NCI-H226 (cell line): ENCODE measurements around the gene MT1E.
A peak's percentile ranks its signal among the peaks of the same experiment; 100 is the strongest.
"Not testable (repeated sequence)": the region's sequence is repeated elsewhere in the genome, so short reads cannot be mapped to it uniquely, and the experiment has no call there.

Source experiments
- DNase-seq: peaks from one replicate; pipeline ENCODE4 v3.0.0-alpha.2; 2015

The MT1E gene

DNA sequence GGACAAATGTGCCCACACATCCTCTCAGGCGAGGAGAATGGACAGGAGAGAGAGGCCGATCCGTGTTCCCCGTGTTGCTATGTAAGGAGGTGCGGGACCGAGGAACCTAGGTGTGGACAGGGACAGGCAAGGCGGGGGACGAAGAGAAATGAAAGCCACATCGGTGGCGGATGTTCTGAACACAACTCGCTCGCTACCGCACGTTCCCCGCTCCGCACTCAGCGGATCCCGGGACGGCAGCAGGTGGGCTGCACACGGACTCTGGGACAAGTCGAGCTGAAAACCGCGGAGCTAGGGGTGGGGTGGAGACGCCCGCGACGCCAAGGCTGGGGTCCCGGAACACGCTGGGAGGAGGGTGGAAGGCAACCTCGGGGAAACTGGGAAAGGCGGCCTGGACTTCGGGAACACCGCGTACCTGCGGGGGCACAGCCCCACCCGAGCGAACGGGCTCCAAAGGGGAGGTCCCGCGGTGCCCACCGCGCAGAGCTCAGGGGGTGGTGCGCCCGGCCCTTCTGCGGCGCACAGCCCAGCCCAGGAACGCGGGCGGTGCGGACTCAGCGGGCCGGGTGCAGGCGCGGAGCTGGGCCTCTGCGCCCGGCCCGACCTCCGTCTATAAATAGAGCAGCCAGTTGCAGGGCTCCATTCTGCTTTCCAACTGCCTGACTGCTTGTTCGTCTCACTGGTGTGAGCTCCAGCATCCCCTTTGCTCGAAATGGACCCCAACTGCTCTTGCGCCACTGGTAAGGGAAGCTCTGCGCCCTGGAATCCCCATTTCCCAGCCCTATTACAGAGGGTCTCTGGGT is at the start of gene MT1E:
MT1E (plus strand) TSS at position 642 of the 803 bp plus-strand sequence; CDS start at position 713, 71 bp downstream.
- peak; percentile 87 for DNase-seq

DNA sequence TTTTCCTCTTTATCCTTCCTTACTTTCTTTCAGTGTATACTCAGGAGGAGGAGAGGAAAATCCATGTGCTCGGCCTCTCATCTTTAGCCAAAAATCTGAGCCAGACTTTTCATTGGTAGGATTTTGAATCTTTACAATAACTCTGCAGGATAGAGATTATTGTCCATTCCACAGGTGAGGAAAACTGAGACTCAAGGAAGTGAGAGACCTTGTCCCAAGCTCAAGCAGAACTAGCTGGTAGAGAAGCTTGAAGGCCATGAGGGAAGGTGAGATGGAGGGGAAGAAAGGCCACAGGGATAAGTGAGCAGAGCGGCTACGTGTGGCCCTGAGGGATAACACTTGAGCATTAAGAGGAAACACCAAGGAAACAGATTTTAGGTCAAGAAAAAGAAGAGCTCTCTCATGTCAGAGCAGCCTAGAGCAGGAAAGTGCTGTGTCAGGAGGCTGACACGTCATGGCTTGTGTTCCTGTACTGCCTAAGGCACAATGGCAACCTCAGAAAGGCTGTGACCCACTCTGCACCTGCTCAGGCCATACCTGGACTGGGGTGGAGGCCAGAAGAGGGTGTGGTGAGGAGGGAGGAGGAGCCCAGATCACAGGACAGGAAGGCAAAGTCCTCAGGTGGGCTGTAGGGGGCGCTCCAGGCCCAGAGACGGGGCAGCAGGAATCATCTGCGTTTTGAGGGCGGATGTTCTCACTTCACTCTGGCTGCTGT is 48.8 kb upstream of the MT1E start:
- DNase-seq, result peak; percentile 24

DNA sequence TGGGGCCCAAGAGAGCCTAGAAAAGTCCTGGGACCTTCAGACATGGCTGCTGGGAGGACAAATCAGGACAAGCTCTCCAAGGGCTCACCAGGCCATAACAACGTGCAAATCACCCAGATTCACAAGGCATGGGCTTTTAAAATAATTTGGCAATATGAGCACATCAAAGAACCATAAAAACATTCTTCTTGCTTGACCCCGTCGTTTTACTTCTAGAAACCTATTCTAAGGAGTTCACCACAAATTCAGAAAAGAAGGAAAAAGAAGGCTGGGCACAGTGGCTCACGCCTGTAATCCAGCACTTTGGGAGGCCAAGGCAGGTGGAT is 48.3 kb upstream of the MT1E start:
- no peak for DNase-seq

DNA sequence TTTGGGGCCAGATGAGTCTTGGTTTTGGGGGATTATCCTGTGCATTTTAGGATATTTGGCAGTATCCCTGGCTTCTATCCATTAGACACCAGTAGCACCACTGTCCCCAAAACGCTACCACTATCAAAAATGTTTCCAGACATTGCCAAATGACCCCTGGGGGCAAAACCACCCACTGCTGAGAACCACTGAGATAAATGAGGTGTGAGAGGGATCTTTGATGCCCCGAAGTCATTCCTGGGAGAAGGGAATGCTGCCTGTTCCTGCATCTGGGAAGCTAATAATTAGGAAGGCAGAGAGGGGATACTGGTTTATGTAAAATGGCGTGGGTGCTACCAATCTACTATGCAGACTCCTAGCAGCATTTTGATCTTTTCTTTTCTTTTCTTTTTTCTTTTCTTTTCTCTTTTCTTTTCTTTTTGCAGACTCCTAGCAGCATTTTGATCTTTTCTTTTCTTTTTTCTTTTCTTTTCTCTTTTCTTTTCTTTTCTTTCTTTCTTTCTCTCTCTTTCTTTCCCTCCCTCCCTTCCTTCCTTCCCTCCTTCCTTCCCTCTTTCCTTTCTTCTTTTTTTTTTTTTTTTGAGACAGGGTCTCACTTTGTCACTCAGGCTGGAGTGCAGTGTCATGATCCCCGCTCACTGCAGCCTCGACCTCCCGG is 45.1 kb upstream of the MT1E start:
- DNase-seq, result no peak

DNA sequence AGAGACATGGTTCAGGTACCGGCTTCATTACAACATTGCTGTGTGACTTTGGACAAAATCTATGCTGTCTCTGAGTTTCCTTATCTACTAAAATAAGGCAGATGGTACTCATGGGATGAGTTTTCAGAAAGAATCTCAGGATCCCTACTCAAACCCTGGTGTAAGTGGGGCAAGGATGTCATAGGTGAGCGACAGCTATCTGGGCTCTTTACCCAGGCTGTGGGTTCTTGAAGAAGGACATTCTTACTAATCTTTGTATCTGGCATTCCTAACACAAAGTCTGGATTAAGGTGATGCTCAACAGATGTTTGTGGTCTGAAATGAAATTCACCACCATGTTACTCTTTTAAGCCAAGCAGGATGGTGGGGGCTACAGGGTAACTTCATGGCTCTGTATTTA is 42.7 kb upstream of the MT1E start:
- DNase-seq, result not testable (repeated sequence)

DNA sequence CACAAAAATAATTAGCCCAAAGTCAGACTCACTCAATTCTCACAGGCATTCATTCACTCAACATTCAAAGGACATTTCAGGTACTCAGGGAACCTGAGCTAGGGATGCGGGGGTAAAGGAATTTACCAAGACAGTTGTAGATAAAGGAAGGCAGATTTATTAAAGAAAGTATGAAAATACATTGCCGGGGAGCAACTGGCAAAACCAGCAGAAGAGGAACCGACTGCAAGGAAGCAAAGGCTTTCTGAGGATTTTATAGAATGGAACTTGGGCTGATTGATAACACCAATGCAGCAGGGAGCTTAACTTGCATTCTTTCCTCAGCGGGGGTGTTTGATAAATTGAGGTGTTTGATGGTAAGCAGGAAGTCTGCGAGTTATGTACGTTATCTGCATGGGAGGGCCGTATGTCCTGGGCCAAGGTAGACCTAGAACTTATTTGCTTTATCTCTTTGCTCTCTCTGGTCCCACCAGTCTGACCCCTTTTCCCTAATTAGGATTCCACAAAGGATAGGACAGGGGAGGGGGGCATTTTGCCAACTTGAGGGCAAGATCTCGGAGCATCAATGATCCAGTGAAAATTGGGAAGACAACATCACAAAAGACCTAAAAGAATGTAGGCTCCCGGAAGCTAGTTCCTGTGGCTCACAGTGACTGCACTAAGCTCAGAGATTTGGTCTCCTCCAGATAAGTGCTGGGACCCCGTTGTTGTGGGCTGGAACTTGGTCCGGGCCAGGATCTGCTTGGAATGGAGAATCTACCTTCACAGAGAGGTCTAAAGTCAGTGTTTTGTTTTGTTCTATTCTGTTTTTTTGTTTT is 42.0 kb upstream of the MT1E start:
- DNase-seq, result no peak

DNA sequence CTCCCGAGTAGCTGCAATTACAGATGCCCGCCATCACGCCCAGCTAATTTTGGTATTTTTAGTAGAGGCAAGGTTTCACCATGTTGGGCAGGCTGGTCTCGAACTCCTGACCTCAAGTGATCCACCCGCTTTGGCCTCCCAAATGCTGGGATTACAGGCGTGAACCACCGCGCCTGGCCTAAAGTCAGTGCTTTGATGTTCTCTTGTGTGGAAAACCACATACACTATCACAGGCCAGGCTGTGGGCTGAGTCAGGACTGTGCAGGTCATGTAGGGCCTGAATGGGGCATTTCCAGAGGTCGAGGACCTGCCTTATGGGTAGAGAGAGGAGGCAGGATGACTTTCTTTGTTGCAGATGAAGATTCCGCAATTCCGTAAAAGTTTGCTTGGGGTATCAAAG is 41.3 kb upstream of the MT1E start:
- DNase-seq, result no peak

DNA sequence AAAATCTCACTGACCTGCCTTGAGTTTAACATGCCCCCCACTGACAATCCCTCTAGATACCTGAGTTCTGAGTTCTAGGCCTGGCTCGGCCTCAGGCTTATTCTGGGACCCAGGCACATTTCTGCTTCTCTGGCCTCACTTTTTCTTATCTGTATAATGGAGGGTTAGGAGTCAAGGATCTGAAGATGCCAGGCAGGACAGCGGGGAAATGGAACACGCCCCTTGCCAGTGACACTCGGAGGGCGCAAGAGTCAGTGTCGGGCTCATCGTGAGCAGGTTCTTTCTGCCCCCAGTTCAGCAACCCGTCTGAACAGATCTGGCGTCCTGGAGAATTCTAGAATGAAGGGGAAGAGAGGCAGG is 36.8 kb upstream of the MT1E start:
- no peak for DNase-seq

DNA sequence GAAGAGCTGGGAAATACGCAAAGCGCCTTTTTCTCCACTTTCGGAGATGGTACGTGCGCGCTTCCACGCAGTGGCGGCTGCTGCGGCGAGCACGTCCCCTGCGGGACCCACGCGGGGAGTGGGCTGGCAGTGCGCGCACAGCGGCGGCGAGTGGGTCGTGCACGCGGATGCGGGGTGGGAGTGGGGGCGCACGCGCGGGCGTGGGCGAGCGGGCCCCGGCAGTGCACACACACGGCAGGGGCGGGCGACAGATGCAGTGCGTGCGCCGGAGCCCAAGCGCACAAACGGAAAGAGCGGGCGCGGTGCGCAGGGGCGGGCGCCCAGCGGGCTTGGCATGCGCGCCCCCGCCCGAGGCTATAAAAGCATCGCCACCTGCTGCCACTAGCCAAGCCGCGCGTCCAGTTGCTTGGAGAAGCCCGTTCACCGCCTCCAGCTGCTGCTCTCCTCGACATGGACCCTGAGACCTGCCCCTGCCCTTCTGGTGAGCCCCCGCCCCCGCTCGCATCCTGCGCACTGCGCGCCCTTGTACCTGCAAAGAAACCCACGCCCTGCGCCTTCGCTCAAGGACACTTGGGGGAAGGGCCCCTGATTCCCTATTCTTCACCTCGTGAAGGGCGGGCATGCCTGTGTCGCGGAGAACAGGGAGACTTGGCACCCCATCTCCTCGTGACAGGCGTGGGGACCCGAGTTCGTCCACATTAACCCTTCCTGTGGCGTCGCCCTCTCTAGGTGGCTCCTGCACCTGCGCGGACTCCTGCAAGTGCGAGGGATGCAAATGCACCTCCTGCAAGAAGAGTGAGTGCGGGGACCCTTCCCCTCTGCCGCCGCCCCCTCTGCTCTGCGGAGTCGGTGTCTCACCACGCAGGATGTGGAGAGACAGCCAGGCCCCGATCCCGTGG is 36.2 kb upstream of the MT1E start, which contains the start of gene MT3:
MT3 (plus strand) TSS at position 388 of the 899 bp plus-strand sequence; CDS start at position 451, 63 bp downstream.
- no peak for DNase-seq

DNA sequence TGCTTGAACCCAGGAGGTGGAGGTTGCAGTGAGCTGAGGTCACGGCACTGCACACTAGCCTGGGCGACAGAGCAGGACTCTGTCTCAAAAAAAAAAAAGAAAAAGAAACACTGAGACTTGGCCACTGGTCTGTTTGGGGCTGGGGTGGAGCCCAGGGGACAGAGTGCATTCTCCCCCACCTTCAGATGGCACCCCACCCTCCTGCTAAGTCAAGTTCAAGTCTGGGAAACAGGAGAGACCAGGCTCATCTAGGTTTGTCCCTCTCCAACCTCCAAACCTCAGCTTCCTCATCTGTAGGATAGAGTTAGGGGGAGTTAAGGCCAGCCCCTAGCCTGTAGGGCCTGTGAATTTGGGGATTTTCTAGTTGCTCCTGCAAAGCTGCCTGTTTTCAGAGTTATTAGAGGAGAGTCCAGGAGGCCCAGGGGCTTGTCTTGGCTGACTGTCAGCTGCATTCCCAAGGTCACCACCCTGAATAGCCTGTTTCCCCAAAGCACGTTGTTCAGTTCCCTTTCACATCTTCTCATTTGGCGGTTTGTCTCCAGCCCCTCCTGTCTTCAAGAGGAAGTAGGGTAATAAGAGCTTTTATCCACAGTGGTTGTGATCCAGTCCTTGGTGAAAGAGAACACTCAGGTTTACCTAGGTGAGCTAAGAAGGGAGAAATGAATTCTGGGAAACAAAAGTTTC is 34.1 kb upstream of the MT1E start:
- no peak for DNase-seq

DNA sequence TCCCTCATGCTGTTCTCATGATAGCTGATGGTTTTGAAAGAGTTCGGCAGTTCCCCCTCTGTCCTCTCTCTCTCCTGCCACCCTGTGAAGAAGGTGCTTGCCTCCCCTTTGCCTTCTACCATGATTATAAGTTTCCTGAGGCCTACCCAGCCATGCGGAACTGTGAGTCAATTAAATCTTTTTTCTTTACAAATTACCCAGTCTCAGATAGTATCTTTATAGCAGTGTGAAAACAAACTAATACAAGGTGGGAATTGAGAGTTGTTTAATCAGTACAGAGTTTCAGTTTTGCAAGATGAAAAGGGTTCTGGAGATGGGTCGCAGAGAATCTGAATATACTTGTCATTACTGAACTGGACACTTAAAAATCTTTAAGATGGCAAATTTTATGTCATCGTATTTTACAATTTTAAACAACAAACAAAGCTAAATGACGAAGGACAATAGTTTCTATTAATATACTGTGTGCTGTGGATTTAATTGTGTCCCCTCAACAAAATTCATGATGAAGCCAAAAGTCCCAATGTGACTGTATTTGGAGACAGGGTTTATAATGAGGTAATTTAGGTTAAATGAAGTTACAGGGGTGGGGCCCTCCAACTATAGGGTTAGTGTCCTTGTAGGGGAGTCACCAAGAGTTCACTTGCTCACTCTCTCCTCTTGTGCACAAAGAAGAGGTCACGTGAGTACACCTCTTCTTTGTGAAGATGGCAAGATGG is 31.8 kb upstream of the MT1E start:
- no peak for DNase-seq

DNA sequence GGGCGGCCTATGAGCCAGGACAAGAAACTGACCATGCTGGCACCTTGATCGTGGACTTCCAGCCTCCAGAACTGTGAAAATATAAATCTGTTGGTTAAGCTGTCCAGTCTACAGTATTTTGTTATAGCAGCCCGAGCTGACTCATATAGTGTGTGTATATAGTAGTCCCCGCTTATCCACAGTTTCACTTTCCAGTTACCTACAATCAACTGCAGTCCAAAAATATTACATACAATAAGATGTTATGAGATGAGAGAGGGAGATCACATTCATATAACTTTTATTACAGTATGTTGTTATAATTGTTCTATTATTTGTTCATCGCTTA is 31.3 kb upstream of the MT1E start:
- no peak for DNase-seq

DNA sequence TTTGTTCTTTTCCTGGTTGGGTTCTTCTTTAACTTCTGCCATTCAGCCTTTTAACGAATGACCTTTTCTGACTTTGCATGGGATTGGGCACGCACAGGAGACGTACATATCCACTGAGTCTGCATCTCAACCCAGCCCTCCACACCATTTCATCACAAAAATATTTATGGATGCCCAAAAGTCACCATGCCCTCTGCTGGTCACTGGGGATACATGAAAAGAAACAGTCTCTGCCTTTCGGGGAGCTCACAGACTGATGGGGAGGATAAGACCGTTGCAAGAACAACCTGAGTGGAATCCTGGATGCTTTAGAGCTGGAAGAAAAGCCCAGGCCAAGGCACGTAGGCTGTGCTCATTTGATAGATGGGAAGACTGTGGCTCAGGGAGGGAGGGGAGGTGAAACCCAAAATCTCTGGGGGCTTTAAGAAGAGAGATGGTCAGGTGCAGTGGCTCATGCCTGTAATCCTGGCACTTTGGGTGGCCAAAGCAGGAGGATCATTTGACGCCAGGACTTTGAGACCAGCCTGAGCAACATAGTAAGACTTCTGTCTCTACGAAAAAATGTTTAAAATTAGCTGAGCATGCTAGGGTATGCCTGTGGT is 25.1 kb upstream of the MT1E start:
- peak; percentile 43 for DNase-seq

DNA sequence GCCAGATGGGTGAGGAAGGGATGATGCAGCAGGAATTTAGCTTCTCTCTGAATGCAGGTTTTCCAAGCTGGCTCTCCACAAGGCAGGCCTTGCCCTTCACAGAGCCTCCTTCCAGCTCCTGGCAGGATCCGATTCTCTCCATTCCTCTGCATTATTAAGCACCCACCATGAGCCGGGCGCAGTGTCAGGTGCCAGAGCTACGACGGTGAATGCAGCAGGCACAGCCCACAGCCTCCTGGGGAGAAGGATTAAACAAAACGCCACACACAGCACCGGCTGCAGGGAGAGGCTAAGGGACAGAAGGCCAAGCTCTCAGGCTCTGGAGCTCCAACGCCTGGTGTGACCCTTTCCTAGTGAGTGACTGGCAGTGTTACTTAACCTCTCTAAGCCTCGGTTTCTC is 24.3 kb upstream of the MT1E start:
- no peak for DNase-seq

DNA sequence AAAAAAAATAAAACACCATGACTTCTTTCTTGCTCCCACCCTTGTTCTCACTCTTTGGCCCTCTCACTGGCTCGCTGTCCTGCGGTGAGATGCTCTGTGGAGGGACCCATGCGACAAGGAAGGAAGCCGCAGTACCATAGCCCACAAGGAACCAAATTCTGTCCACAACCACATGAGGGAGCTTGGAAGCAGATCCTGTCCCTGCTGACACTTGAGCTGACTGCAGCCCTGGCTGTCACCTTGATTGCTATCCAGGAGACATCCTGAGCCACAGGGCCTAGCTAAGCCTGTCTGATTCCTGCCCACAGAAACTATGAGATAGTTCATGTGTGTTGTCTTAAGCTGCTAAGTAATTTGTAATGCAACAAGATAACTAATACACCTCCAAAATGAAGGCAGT is 22.0 kb upstream of the MT1E start:
- DNase-seq, result no peak

DNA sequence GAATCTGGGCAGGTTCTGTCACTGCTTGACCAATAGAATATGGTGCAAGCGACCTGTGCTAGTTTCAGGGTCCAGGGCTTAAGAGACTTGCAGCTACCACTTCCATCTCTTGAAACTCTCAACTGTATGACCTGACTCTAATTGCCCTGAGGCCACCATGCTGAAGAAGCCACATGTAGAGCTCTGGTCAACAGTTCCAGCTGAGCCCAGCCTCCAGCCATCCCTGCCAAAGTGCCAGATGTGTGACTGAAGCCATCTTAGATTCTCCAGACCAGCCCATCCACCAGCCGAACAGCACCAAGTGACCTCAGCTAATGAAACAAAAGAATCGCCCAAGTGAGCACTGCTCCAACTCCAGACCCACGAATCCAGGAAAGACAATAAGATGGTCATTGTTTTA is 20.6 kb upstream of the MT1E start:
- DNase-seq, result no peak

DNA sequence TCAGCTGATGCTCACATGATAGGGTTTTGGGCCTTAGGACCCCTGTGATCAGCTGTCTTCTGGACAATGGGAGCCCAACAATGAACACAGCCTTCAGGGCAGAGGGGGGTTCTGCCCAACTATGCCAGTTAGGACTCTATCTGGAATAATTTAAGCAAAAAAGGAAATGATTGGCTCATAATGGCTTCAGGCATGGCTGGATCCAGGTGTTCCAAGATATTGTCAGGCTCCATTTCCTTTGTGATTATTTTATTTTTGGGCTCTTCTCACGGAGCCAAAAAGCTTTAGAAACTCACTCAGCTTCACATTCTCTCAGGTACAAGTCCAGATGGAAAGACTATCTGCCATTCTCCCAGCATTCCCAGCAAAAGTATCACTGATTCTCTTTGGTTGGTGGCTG is 20.1 kb upstream of the MT1E start:
- DNase-seq, result no peak

DNA sequence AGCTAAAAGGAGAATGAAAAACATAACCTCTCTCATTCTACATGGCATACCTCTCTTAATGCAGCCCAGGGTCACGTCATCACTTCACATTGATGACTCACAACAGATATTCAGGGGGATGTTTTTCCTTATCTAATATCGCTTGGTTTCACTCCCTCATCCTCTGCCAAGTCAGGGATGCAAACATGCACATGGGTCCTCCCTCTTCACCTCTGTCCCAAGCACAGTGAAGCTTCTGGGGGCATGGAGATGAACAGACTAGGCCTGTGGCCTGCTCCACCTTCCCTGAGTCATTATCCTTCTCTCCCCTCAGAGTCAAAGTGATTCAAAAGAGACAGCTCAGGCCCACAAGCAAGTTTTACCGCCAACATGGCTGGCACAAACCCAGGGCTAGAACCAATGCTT is 19.5 kb upstream of the MT1E start:
- DNase-seq, result peak; percentile 96

DNA sequence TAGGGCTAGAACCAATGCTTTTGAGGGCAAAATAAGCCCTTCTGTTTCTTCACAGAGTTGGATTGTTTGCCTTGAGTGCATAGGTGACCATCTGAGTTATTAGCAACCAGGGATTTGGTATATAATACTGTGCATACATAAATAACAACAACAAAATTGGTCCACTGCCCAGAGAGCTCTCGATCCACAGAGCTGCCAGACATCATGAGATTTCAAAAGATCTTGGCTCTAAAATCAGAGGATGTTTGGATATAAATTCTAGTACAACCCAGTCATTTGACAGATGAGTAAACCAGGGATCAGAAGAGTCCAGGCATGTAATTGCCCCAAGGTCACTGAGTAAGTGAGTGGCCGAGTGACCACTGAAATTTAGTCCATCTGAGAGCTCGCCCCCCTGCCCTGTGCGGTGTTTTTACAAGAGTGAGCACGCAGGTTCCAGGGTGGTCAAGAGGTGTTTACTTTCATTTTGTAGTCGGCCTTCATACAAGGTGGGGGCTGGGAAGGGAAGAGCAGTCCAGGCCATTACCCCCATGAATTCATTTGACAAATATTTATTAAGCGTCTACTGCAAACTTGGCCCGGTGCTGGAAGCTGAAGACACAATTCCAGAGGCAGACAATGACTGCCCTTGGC is 19.0 kb upstream of the MT1E start:
- DNase-seq, result peak; percentile 82

DNA sequence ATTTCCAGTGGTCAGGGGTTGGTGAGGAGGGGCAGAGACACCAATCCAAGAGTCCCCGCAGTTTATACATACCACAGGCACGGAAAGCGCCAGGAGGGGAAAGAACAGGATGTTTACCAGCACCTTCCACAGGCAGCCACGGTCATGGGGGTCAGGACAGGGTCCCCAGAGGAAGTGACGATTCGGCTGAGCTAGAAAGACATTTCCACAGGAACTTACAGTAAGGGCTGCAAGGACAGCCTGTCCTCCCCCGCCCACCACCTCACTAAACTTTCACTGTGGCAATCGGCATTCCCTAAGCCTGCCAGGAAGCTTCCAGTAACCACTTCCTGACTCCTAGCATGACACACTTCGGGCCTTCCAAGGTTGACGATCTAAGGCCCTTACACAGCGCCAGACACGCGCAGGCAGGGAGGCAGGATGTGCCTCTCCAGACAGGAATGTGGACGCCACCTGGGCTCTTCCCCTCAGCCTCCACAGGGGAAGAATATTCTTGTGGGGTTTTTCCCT is 18.4 kb upstream of the MT1E start:
- peak; percentile 99 for DNase-seq
